NCI-H524 (cell line): ENCODE data around the gene CACNG5.

Experiments used
- DNase-seq, 2 experiments: peaks; one replicate each; lab custom pipeline; 2025; lab: John Stamatoyannopoulos, UW

Gene CACNG5

DNA sequence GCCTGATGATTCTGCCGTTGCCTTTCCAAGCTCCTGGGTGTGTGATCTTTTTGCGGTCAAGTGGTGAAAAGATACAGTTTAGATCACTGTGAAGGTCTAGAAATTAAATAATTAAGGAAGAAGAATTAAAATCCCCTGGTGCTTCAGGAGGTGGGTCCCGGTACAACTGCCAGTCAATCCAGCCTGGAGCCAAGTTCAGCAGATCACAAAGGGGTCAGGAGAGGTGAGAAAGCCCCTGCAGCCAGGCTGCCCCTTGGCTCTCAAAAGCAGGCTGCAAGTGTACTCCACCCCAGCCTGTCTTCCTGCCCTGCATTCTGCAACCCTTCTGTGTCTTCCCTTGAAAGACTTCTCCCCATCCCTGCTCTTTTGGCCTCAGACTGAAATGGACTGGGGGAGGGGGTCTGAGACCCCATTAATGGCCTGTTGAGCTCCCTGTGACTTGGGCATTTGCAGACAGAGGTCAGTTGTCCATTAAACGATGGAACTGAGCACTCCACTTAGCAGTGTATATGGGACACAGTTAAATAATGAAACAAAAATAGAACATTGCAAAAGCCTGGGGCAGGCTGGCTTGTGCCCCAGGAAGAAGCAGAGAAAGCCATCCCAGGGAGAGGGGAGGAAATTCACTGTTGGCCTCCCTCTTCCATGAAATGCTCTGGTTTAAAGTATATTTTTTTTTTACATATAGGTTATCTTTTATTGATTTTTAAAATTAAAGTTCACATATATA lies 15.1 kb downstream of the CACNG5 start:
- no peak for DNase-seq

- DNase-seq = peak; percentile 35 to 79
These were observed 15.8 kb downstream of the CACNG5 start for GRCh38 chr17:66850692-66851091.

DNA sequence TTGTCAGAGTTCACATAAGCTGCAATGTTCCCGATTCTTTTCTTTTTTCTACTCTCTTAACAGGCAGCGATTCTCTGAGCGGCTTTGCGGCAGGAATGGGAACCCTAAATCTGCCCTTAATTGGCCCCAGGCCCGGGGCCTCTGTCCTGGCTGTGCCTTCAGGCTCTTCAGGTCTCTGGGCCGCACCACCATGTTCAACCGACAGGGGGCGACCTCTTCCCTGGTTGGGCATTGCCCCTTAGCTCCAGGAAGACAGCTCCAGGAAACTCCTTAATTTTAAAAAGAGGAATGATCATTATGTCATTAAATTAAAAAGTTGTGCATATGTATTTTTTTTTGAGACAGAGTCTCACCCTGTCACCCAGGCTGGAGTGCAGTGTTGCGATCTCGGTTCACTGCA lies 20.3 kb downstream of the CACNG5 start:
- no peak for DNase-seq

GRCh38 chr17:66858226-66859083 lies 23.5 kb downstream of the CACNG5 start:
- DNase-seq = no peak

GRCh38 chr17:66859353-66859752 lies 24.4 kb downstream of the CACNG5 start:
- no peak for DNase-seq

DNA sequence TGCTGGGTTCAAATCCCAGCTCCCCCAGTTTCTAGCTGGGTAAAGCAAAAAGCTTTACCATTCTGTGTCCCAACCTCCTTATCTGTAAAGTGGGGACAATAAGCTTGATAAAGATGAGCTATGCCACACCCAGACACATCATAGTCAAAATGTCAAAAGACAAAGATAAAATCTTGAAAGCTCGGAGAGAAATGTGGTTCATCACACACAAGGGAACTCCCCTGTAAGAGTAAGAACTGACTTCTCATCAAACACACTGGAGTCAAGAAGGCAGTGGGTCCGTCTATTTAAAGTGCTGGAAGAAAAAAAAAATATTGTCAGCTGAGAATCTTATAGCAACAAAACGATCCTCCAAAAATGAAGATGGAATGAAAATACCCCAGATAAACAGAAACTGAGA lies 25.3 kb downstream of the CACNG5 start:
- no peak for DNase-seq

GRCh38 chr17:66863820-66864219 lies 28.9 kb downstream of the CACNG5 start:
- no peak for DNase-seq

DNA sequence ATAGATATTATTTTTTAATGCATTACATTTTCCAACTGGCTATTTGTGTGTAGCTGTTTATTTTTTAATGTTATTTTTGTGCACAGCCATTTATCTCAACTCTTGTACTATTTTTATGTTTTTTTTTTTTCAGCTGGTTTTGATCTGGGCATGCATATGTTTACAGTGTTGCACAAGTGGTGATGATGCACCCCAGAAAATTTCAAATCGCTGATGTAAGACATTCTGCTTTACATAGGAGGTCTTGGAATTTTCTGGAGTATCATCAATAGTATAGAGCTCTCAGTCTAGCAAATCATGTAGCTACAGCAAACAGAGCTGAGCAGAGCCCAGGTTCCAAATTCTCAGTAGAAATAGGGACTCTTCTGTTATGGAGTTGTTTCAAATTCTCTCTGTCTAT lies 30.2 kb downstream of the CACNG5 start:
- DNase-seq = no peak

- DNase-seq = no peak
These were observed 39.0 kb downstream of the CACNG5 start for GRCh38 chr17:66873962-66874361.

GRCh38 chr17:66884931-66885330 lies 50.0 kb downstream of the CACNG5 start:
- no peak for DNase-seq

- peak; percentile 85 to 92 for DNase-seq
These were observed 50.5 kb downstream of the CACNG5 start for GRCh38 chr17:66885417-66885816.

- peak in 1 of 2 experiments; percentile 12 for DNase-seq
These were observed 54.7 kb downstream of the CACNG5 start for GRCh38 chr17:66889480-66890230.

- no peak for DNase-seq
These were observed 57.3 kb downstream of the CACNG5 start for GRCh38 chr17:66892246-66892645.

DNA sequence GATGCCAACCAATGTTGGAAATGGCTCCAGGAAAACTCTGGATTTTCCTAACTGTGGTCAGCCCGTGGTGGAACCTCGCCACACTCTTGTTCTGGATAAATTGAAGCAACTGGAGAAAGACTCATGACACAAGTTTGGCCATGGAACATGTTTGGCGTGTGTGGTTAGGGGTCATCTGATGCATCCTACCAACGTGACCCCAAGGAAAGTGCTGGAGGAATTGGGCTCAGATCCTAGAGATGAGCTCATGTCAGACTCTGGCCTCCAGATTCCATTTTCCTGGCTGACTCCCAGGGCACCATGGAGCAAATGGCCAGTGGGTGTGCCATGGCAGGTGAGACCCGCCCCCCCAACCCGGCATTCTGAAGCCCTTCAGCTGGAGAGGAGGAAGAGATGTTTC lies 58.5 kb downstream of the CACNG5 start:
- DNase-seq = no peak

DNA sequence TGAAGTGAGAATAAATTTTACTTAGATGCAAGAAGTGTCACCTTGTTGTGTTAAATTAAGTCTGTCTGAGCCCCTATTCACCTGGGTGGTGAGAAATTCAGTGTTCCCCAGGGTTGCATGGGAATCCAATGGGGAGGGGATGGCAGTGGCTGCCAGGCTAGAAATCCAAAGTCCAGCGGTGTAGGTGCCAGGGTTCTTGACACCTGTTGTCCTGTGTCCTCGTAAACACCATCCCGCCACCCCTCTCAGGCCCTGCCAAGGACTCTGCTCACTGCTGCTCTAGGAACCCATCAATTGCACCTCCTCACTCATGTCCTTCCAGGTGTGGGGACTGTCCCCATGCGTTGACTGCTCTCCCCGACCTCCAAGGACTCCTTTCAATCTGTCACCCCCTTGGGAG lies 58.9 kb downstream of the CACNG5 start:
- no peak for DNase-seq

DNA sequence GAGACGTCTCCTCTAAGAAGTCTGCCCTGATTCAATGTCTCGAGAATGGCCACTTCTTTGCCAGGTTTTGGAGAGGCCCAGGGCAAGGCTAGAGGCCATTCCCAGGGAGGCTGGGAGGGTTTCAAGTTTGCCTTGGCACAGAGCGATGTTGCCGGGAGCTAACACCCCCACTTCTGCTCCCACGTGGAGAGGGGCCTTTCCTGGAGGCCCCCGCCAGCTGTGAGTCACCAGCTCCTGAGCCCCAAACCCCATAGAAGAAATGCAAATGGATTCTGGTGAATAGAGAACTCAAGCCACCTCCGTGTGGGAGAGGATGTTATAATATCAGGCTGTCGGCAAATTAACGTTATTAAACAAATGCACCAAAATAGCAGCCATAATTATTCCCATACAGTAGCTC lies 62.2 kb downstream of the CACNG5 start:
- DNase-seq = no peak

- no peak for DNase-seq
These were observed 63.6 kb downstream of the CACNG5 start for GRCh38 chr17:66898536-66898935.

DNA sequence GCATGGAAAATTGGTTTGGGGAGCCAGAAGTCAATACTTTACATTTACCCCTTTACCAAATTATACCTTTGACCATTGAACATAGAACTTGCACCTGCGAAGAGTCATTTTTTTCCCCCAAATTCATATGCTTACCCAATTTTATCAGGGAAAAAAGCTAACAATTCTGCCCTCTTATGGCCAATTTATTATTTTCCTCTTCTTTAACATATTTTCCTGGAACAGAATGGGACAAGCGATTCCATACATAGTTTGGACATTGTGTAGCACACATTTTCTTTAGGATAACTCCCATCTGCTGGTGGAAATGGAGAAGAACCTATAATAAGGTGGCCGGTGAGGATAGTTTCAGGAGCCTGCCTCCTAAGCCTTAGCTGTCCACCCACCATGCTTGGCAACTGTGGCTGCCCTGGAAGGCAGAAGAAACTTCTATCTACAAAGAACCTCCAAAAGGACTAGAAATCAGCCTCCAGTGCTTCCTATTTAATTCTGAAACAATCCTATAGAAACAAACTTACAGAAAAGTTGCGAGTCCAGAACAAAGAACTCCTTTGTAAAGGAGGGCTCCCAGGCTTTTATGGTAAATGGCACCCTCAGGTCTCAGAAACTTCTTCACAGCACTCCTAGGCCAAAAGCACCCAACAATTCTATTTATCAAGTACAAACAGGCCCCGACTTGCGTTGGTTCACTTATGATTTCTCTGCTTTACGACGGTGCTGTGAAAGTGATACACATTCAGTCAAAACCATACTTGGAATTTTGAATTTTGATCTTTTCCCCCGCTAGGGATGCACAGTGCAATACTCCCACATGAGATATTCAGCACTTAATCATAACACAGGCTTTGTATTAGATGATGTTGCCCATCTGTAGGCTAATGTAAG lies 65.5 kb downstream of the CACNG5 start:
- peak in 1 of 2 experiments; percentile 59 for DNase-seq

GRCh38 chr17:66903296-66903695 lies 68.4 kb downstream of the CACNG5 start:
- peak in 1 of 2 experiments; percentile 37 for DNase-seq

GRCh38 chr17:66903781-66904180 lies 68.9 kb downstream of the CACNG5 start:
- no peak for DNase-seq
